NOMO-1 (cell line): ENCODE measurements around the gene SMYD1.
"Not testable (repeated sequence)": the region's sequence is repeated elsewhere in the genome, so short reads cannot be mapped to it uniquely, and the experiment has no call there.

Source experiments
- DNase-seq, 2 experiments: peaks; one replicate each; lab custom pipeline; 2025; ENCODE audit not compliant: unreplicated experiment in 2 of 2; lab: John Stamatoyannopoulos, UW

The SMYD1 gene

GRCh38 chr2:88067598-88067997 is at the start of gene SMYD1:
TSS of gene SMYD1 (plus strand) at chr2:88067825. CDS start at chr2:88067865, 40 bp downstream.
- no peak for DNase-seq

- not testable (repeated sequence) for DNase-seq
Observed at GRCh38 chr2:88018077-88018805, 49.4 kb upstream of the SMYD1 start.

GRCh38 chr2:88018909-88019308 is 48.7 kb upstream of the SMYD1 start:
- DNase-seq = no peak

GRCh38 chr2:88019985-88020384 is 47.6 kb upstream of the SMYD1 start:
- DNase-seq = no peak

GRCh38 chr2:88022669-88022921 is 45.0 kb upstream of the SMYD1 start:
- no peak for DNase-seq

- DNase-seq = no peak
Observed at GRCh38 chr2:88024509-88024908, 43.1 kb upstream of the SMYD1 start.

- peak; percentile 21 to 66 for DNase-seq
Observed at GRCh38 chr2:88027697-88028389, 39.8 kb upstream of the SMYD1 start.

GRCh38 chr2:88028931-88029330 is 38.7 kb upstream of the SMYD1 start:
- no peak for DNase-seq

GRCh38 chr2:88032070-88032702 is 35.4 kb upstream of the SMYD1 start:
- DNase-seq = no peak

GRCh38 chr2:88036182-88036581 is 31.4 kb upstream of the SMYD1 start:
- no peak for DNase-seq

- DNase-seq = peak in 1 of 2 experiments; percentile 58
Observed at GRCh38 chr2:88036606-88037005, 31.0 kb upstream of the SMYD1 start.

GRCh38 chr2:88038263-88039105 is 29.1 kb upstream of the SMYD1 start:
- no peak for DNase-seq

- no peak for DNase-seq
Observed at GRCh38 chr2:88042476-88042875, 25.1 kb upstream of the SMYD1 start.

GRCh38 chr2:88045561-88045960 is 22.1 kb upstream of the SMYD1 start:
- DNase-seq = not testable (repeated sequence)

- DNase-seq = no peak
Observed at GRCh38 chr2:88048541-88048940, 19.1 kb upstream of the SMYD1 start.

- DNase-seq = no peak
Observed at GRCh38 chr2:88049622-88050021, 18.0 kb upstream of the SMYD1 start.

- no peak for DNase-seq
Observed at GRCh38 chr2:88051792-88052191, 15.8 kb upstream of the SMYD1 start.

GRCh38 chr2:88053296-88053695 is 14.3 kb upstream of the SMYD1 start:
- peak in 1 of 2 experiments; percentile 4 for DNase-seq

GRCh38 chr2:88053934-88054781 is 13.5 kb upstream of the SMYD1 start:
- peak in 1 of 2 experiments; percentile 13 for DNase-seq

GRCh38 chr2:88054782-88055370 is 12.7 kb upstream of the SMYD1 start:
- DNase-seq = peak in 1 of 2 experiments; percentile 41
